ENCODE measurements around the gene WDR90. TPM values are rescaled to one million over a fixed set of nuclear protein-coding genes. Genes with fewer than 3 reads are reported as not detected.

Gene WDR90
- total and polyA plus RNA-seq, 2 of the 13 experiments (the other 11 are each of a cell fraction or from before 2014, with no cell fraction given) = 14.9 to 28.9 TPM

DNA sequence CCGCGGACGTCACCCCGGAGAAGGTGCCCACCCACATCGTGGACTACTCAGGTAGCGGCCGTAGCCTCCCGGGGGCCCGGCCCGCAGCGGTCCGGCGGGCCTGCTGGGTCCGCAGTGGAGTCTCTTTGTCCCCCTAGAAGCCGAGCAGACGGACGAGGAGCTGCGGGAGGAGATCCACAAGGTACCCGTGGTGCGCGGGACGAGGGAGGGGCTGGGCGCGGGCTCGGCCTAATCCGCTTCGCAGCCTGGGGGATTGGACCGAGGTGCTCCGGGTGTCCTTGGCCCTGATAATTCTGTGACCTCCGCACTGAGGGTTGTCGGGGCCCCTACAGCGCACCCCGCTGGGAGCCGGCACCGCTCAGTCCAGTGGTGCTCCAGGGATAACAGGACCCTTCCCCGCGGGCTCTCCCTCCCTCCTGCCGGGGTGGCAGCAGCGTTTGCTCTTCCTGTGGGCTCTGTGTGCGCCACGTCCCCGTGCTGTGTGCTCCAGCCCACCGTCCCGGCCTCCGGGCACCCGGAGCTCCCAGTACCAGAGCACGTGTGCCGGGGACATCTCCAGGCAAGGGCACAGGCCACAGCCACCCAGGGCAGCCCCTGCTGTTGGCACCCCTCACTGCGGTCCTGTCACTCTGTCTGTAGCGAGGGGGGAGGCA is 19.5 kb downstream of the WDR90 start (continued):
- TF ChIP-seq ZNF263 (CRISPR knock-in tag; IDR thresholded peaks at IDR 0.05) = peak; percentile 47
- TF ChIP-seq ARHGAP35 (CRISPR knock-in tag; IDR thresholded peaks at IDR 0.05; ENCODE audit: borderline replicate concordance) = no peak
- TF ChIP-seq ZNF749 (CRISPR knock-in tag; IDR thresholded peaks at IDR 0.05; ENCODE audit: borderline replicate concordance) = 0 out of 2 replicates have a peak, but pooled peaks have one; percentile 31
- no peak for TF ChIP-seq ZNF839 (CRISPR knock-in tag; IDR thresholded peaks at IDR 0.05; ENCODE audit: borderline replicate concordance)
- no peak for TF ChIP-seq SIX1 (CRISPR knock-in tag; IDR thresholded peaks at IDR 0.05; ENCODE audit: borderline replicate concordance)
- no peak for TF ChIP-seq BHLHE40 (IDR thresholded peaks at IDR 0.05; ENCODE audit: low read length)
- TF ChIP-seq ZNF33B (CRISPR knock-in tag; IDR thresholded peaks at IDR 0.05) = no peak
- no peak for TF ChIP-seq ZNF572 (CRISPR knock-in tag; IDR thresholded peaks at IDR 0.05)
- peak; percentile 4 for TF ChIP-seq ASH2L (IDR thresholded peaks at IDR 0.05; ENCODE audit: insufficient read length, low read depth, low read length)
- no peak for TF ChIP-seq MTF1 (CRISPR knock-in tag; IDR thresholded peaks at IDR 0.05)
- TF ChIP-seq CBX5 (CRISPR knock-in tag; IDR thresholded peaks at IDR 0.05; ENCODE audit: borderline replicate concordance) = no peak
- no peak for TF ChIP-seq NRL (CRISPR knock-in tag; IDR thresholded peaks at IDR 0.05; ENCODE audit: borderline replicate concordance)
- TF ChIP-seq, protein P1, sequence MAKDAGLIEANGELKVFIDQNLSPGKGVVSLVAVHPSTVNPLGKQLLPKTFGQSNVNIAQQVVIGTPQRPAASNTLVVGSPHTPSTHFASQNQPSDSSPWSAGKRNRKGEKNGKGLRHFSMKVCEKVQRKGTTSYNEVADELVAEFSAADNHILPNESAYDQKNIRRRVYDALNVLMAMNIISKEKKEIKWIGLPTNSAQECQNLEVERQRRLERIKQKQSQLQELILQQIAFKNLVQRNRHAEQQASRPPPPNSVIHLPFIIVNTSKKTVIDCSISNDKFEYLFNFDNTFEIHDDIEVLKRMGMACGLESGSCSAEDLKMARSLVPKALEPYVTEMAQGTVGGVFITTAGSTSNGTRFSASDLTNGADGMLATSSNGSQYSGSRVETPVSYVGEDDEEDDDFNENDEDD (CRISPR knock-in tag; IDR thresholded peaks at IDR 0.05; ENCODE audit: borderline replicate concordance) = no peak
- no peak for TF ChIP-seq NR2F2 (IDR thresholded peaks at IDR 0.05; ENCODE audit: borderline replicate concordance, low read depth)
